Endodermal cell (in vitro differentiated cells): ENCODE results near the gene TRAPPC3L. TPM values are rescaled to one million over a fixed set of nuclear protein-coding genes. Genes with fewer than 3 reads are reported as not detected.

Experiments
- DNase-seq: peaks from one replicate; pipeline ENCODE4 v3.0.0-alpha.2; 2017
- H3K27ac ChIP-seq: 2 replicates; pipeline ENCODE4 v1.5.1; 2013; ENCODE audit warnings: mild to moderate bottlenecking, low read depth, low read length, moderate library complexity
- H3K27me3 ChIP-seq: 2 replicates; pipeline ENCODE4 v1.6.1; 2013; ENCODE audit warnings: mild to moderate bottlenecking, low read length, moderate library complexity; ENCODE audit not compliant: insufficient read depth, control insufficient read depth, poor library complexity, severe bottlenecking
- H3K36me3 ChIP-seq: 2 replicates; pipeline ENCODE4 v1.7.0; 2013; ENCODE audit warnings: mild to moderate bottlenecking, low read length, moderate library complexity; ENCODE audit not compliant: control insufficient read depth, insufficient read depth
- H3K4me1 ChIP-seq: one replicate; pipeline ENCODE4 v1.7.0; 2013; ENCODE audit warnings: low read length; ENCODE audit not compliant: control insufficient read depth, insufficient read depth
- H3K4me3 ChIP-seq: 2 replicates; pipeline ENCODE4 v1.5.1; 2013; ENCODE audit warnings: mild to moderate bottlenecking, low read length, moderate library complexity
- H3K9ac ChIP-seq: 2 replicates; pipeline ENCODE4 v1.6.1; 2013; ENCODE audit warnings: mild to moderate bottlenecking, low read length, moderate library complexity; ENCODE audit not compliant: poor library complexity, severe bottlenecking; ENCODE audit errors: extremely low read depth
- H3K9me3 ChIP-seq: 2 replicates; pipeline ENCODE4 v1.6.1; 2013; ENCODE audit warnings: mild to moderate bottlenecking, low read length, moderate library complexity; ENCODE audit not compliant: control insufficient read depth
- H3K27ac Mint-ChIP-seq: 2 replicates; pipeline ENCODE4 v1.8.0; 2020; ENCODE audit warnings: mixed read lengths
- H3K27me3 Mint-ChIP-seq: 2 replicates; pipeline ENCODE4 v1.8.0; 2021; ENCODE audit warnings: mild to moderate bottlenecking, mixed read lengths; ENCODE audit not compliant: insufficient read depth
- H3K36me3 Mint-ChIP-seq: 2 replicates; pipeline ENCODE4 v1.8.0; 2020; ENCODE audit warnings: low read depth, mixed read lengths
- H3K4me1 Mint-ChIP-seq: 2 replicates; pipeline ENCODE4 v1.8.0; 2020; ENCODE audit warnings: mixed read lengths
- H3K4me3 Mint-ChIP-seq: 2 replicates; pipeline ENCODE4 v1.8.0; 2020; ENCODE audit warnings: mild to moderate bottlenecking, moderate library complexity, mixed read lengths
- H3K9me3 Mint-ChIP-seq: 2 replicates; pipeline ENCODE4 v1.8.0; 2020; ENCODE audit warnings: mild to moderate bottlenecking, mixed read lengths
- CTCF ChIP-seq: fragments of 200-600 bp; sonication (generic); conservative IDR thresholded peaks from 2 replicates; pipeline ENCODE4 v1.5.0; 2021; ENCODE audit warnings: antibody characterized with exemption, mild to moderate bottlenecking
- WGBS, 2 experiments: methylation state at CpG; one replicate each; pipeline versions ENCODE4 v1.1.5 to v1.1.7; 2013; ENCODE audit warnings: missing lambda C conversion rate in 2 of 2, mixed read lengths in 1 of 2; ENCODE audit not compliant: insufficient coverage in 1 of 2, insufficient read length in 1 of 2; 5-methylcytosine and 5-hydroxymethylcytosine counted together
- total RNA-seq, 2 donors: library from RNA; stranded (reverse); fragmentation: NEBNext Ultra II Directional in 1 of 2; extraction: Animal tissue kit (Norgen Biotek cat#: 25700) in 1 of 2; gene quantifications; 2 replicates in 1 of 2; 3 replicates in 1 of 2; pipeline ENCODE4 v1.2.1, GENCODE V29; 2021

Gene TRAPPC3L
- total RNA-seq, 2 donors from 2014 or later: not detected

- H3K9me3 ChIP-seq: no peaks in the 10 kb centered on the region
- no peak overlapping the region for H3K9ac ChIP-seq
- no peak overlapping the region for H3K4me3 ChIP-seq
- no peak overlapping the region for H3K27ac Mint-ChIP-seq
- DNase-seq: no peak
- H3K4me1 ChIP-seq: no peaks in the 10 kb centered on the region
- no peak overlapping the region for H3K27ac ChIP-seq
- peaks cover 9% of the 10 kb centered on the region for H3K4me1 Mint-ChIP-seq
- TF ChIP-seq CTCF: no peak
- WGBS, 2 experiments: 89 to 92% methylated on average over 4 to 5 of the region's 5 CpGs
- no peak overlapping the region for H3K4me3 Mint-ChIP-seq
- H3K36me3 ChIP-seq: no peaks in the 10 kb centered on the region
- no peaks in the 10 kb centered on the region for H3K9me3 Mint-ChIP-seq
- H3K27me3 ChIP-seq: peaks cover 38% of the 10 kb centered on the region
- peaks cover 36% of the 10 kb centered on the region for H3K27me3 Mint-ChIP-seq
- H3K36me3 Mint-ChIP-seq: no peaks in the 10 kb centered on the region
Observed at GRCh38 chr6:116465246-116465645, 80.2 kb downstream of the TRAPPC3L start.

- no peak overlapping the region for H3K4me3 ChIP-seq
- WGBS, 2 experiments: 96 to 100% methylated on average over 4 of the region's 4 CpGs
- DNase-seq: no peak
- TF ChIP-seq CTCF: no peak
- Mint-ChIP-seq H3K4me3 (no peak overlapping the region), H3K9me3 (no peaks in the 10 kb centered on the region), H3K36me3 (no peaks in the 10 kb centered on the region), H3K27me3 (peaks cover 52% of the 10 kb centered on the region), H3K4me1 (peaks cover 9% of the 10 kb centered on the region), H3K27ac (no peak overlapping the region)
- H3K9ac ChIP-seq: no peak overlapping the region
- H3K27ac ChIP-seq: no peak overlapping the region
- H3K4me1 ChIP-seq: no peaks in the 10 kb centered on the region
- no peaks in the 10 kb centered on the region for H3K36me3 ChIP-seq
- H3K9me3 ChIP-seq: no peaks in the 10 kb centered on the region
- peaks cover 55% of the 10 kb centered on the region for H3K27me3 ChIP-seq
Observed at GRCh38 chr6:116463301-116463700, 82.2 kb downstream of the TRAPPC3L start.

GRCh38 chr6:116461932-116462885, 83.3 kb downstream of the TRAPPC3L start:
- peaks cover 54% of the 10 kb centered on the region for H3K27me3 Mint-ChIP-seq
- no peak overlapping the region for H3K27ac Mint-ChIP-seq
- H3K4me3 ChIP-seq: peak overlapping the region; percentile 67
- peak; percentile 92 for DNase-seq
- peak; percentile 24 for TF ChIP-seq CTCF
- H3K4me3 Mint-ChIP-seq: peak overlapping the region; percentile 51
- H3K27me3 ChIP-seq: peaks cover 55% of the 10 kb centered on the region
- H3K9me3 Mint-ChIP-seq: no peaks in the 10 kb centered on the region
- no peak overlapping the region for H3K27ac ChIP-seq
- no peaks in the 10 kb centered on the region for H3K36me3 Mint-ChIP-seq
- H3K4me1 Mint-ChIP-seq: peaks cover 9% of the 10 kb centered on the region
- no peaks in the 10 kb centered on the region for H3K36me3 ChIP-seq
- H3K9ac ChIP-seq: no peak overlapping the region
- H3K9me3 ChIP-seq: no peaks in the 10 kb centered on the region
- WGBS, 2 experiments: 11 to 15% methylated on average over 39 to 84 of the region's 84 CpGs
- H3K4me1 ChIP-seq: no peaks in the 10 kb centered on the region
